Mesenchymal stem cell (in vitro differentiated cells and primary cell): Measurements from ENCODE around the gene DIP2C.

Experiments
- DNase-seq: peaks from one replicate; pipeline ENCODE4 v3.0.0-alpha.2; 2013
- H2AFZ ChIP-seq: one replicate; pipeline ENCODE4 v1.6.1; 2013; ENCODE audit warnings: low read depth, mild to moderate bottlenecking, control low read depth, inconsistent platforms, low read length, moderate library complexity
- H2AK5ac ChIP-seq: 2 replicates; pipeline ENCODE4 v1.6.1; 2013; ENCODE audit warnings: low read length, moderate library complexity, mild to moderate bottlenecking, inconsistent platforms; ENCODE audit not compliant: severe bottlenecking
- H2BK120ac ChIP-seq: one replicate; pipeline ENCODE4 v1.6.1; 2013; ENCODE audit warnings: low read depth, mild to moderate bottlenecking, inconsistent platforms, low read length, moderate library complexity
- H2BK12ac ChIP-seq, 2 experiments: one replicate each; pipeline ENCODE4 v1.6.1; 2013; ENCODE audit warnings: inconsistent platforms in 2 of 2, low read length in 2 of 2, mild to moderate bottlenecking in 2 of 2, moderate library complexity in 2 of 2, control low read depth in 1 of 2
- H2BK15ac ChIP-seq: one replicate; pipeline ENCODE4 v1.6.1; 2013; ENCODE audit warnings: mild to moderate bottlenecking, low read depth, inconsistent platforms; ENCODE audit not compliant: poor library complexity, severe bottlenecking
- H2BK5ac ChIP-seq: 2 replicates; pipeline ENCODE4 v1.6.1; 2013; ENCODE audit warnings: low read depth, mild to moderate bottlenecking, low read length, control low read depth, inconsistent platforms; ENCODE audit not compliant: poor library complexity, severe bottlenecking
- H3K14ac ChIP-seq, 2 experiments: one replicate each; pipeline ENCODE4 v1.6.1; 2013; ENCODE audit warnings: inconsistent platforms in 2 of 2, low read length in 2 of 2, control low read depth in 1 of 2, mild to moderate bottlenecking in 1 of 2, moderate library complexity in 1 of 2
- H3K18ac ChIP-seq, 2 experiments: one replicate each; pipeline ENCODE4 v1.6.1; 2013; ENCODE audit warnings: inconsistent platforms in 2 of 2, low read length in 2 of 2, control low read depth in 1 of 2, low read depth in 1 of 2, mild to moderate bottlenecking in 1 of 2
- H3K23ac ChIP-seq, 2 experiments: one replicate each; pipeline ENCODE4 v1.6.1; 2013; ENCODE audit warnings: inconsistent platforms in 2 of 2, low read length in 2 of 2, mild to moderate bottlenecking in 2 of 2, moderate library complexity in 2 of 2, control low read depth in 1 of 2
- H3K27ac ChIP-seq: 2 replicates; pipeline ENCODE4 v1.5.1; 2013; ENCODE audit warnings: mild to moderate bottlenecking, moderate library complexity, low read length, control low read depth, inconsistent platforms; ENCODE audit not compliant: poor library complexity, severe bottlenecking
- H3K27me3 ChIP-seq, 2 experiments: 2 replicates each; pipeline versions ENCODE4 v1.6.1 to v1.7.0; 2013; ENCODE audit warnings: low read length in 2 of 2, mild to moderate bottlenecking in 2 of 2, moderate library complexity in 2 of 2, control low read depth in 1 of 2, inconsistent platforms in 1 of 2; ENCODE audit not compliant: control insufficient read depth in 1 of 2, insufficient read depth in 1 of 2
- H3K36me3 ChIP-seq, 2 experiments: 2 replicates each; pipeline versions ENCODE4 v1.6.1 to v1.7.0; 2013; ENCODE audit warnings: low read length in 2 of 2, control low read depth in 1 of 2, inconsistent platforms in 1 of 2, low read depth in 1 of 2, mild to moderate bottlenecking in 1 of 2; ENCODE audit not compliant: insufficient read depth in 2 of 2, control insufficient read depth in 1 of 2
- H3K4ac ChIP-seq, 2 experiments: one replicate each; pipeline ENCODE4 v1.6.1; 2013; ENCODE audit warnings: inconsistent platforms in 2 of 2, low read length in 2 of 2, mild to moderate bottlenecking in 2 of 2, moderate library complexity in 2 of 2, control low read depth in 1 of 2, low read depth in 1 of 2
- H3K4me1 ChIP-seq: 2 replicates; pipeline ENCODE4 v1.6.1; 2013; ENCODE audit warnings: low read depth, low read length, control low read depth; ENCODE audit not compliant: control insufficient read depth, insufficient read depth
- H3K4me2 ChIP-seq: 2 replicates; pipeline ENCODE4 v1.6.1; 2013; ENCODE audit warnings: low read length, mild to moderate bottlenecking, inconsistent platforms; ENCODE audit not compliant: poor library complexity, severe bottlenecking
- H3K4me3 ChIP-seq, 2 experiments: 2 replicates each; pipeline versions ENCODE4 v1.5.1 to v1.7.0; 2013; ENCODE audit warnings: low read length in 2 of 2, mild to moderate bottlenecking in 2 of 2, control low read depth in 1 of 2, low read depth in 1 of 2; ENCODE audit not compliant: insufficient read depth in 1 of 2
- H3K79me1 ChIP-seq: replicated peaks from 2 replicates; pipeline ENCODE4 v1.6.1; 2013; ENCODE audit warnings: mild to moderate bottlenecking, control low read depth, low read length, inconsistent platforms; ENCODE audit not compliant: poor library complexity, severe bottlenecking
- H3K9ac ChIP-seq: 2 replicates; pipeline ENCODE4 v1.7.0; 2013; ENCODE audit warnings: mild to moderate bottlenecking, low read length, moderate library complexity
- H3K9me3 ChIP-seq: 2 replicates; pipeline ENCODE4 v1.7.0; 2013; ENCODE audit warnings: mild to moderate bottlenecking, low read length; ENCODE audit not compliant: control insufficient read depth
- H4K8ac ChIP-seq: one replicate; pipeline ENCODE4 v1.6.1; 2013; ENCODE audit warnings: inconsistent platforms, mild to moderate bottlenecking, low read length, moderate library complexity
- H4K91ac ChIP-seq: one replicate; pipeline ENCODE4 v1.6.1; 2013; ENCODE audit warnings: mild to moderate bottlenecking, low read length, inconsistent platforms
- WGBS: methylation state at CpG from one replicate; pipeline ENCODE4 v1.1.7; 2013; ENCODE audit warnings: mixed read lengths; 5-methylcytosine and 5-hydroxymethylcytosine counted together

The DIP2C gene

DNA sequence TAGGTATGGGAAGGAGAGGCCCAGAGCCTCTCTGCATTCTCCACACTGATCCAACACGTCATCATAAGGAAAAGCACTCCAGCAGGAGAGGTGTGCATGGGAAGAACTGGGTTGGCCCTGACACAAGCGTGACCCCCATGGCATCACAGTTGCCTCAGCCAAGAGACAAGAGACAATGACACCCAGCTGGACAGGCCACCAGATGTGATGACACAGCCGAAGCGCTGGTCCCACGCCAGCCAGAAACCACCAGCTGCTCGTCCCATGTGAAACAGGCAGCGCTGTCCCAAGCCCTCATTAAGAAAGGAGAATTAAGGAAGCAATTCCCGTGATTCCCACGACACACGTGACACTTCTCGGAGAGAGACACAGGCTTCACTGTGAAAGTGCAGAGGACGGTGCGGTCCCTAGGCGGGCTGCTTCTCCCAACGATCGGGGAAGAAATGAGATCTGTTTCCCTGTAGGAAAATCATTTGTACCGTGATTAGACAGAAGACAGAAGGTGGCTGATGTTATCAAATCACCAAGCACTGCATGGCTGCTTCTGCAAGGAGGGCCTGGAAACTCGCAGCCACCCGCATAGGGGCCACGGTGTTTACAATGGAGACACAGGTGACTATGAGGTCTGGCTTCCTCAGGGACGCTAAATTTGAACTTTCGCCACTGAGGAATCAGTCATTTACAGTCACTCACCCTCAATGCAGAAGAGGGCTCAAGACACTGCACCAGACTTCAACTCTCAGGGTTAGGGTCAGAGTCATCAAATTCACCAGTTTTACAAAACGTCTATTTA, 74.5 kb downstream of the DIP2C start:
- Histone ChIP-seq H3K4me1 (peaks cover 31% of the 10 kb centered on the region), H3K18ac (peak overlapping the region in 1 of 2 experiments; percentile 34), H2BK12ac (peak overlapping the region in 1 of 2 experiments; percentile 63), H2BK5ac (no peak overlapping the region), H4K91ac (no peak overlapping the region), H3K4ac (peak overlapping the region in 1 of 2 experiments; percentile 30), H3K36me3 (peaks cover 0 to 15% of the 10 kb centered on the region in 2 experiments), H3K14ac (peak overlapping the region in 1 of 2 experiments; percentile 47), H3K27ac (no peak overlapping the region), H3K9ac (no peak overlapping the region), H2AK5ac (no peak overlapping the region), H3K4me2 (no peak overlapping the region), H4K8ac (peak overlapping the region; percentile 22), H3K9me3 (no peaks in the 10 kb centered on the region), H2BK120ac (no peak overlapping the region), H2BK15ac (no peak overlapping the region), H2AFZ (no peak overlapping the region), H3K23ac (no peak overlapping the region), H3K4me3 (peak overlapping the region in 1 of 2 experiments; percentile 7), H3K27me3 (no peaks in the 10 kb centered on the region), H3K79me1 (peaks cover 56% of the 10 kb centered on the region)
- WGBS, result 92% methylated on average over 23 of the region's 23 CpGs
- no peak for DNase-seq

DNA sequence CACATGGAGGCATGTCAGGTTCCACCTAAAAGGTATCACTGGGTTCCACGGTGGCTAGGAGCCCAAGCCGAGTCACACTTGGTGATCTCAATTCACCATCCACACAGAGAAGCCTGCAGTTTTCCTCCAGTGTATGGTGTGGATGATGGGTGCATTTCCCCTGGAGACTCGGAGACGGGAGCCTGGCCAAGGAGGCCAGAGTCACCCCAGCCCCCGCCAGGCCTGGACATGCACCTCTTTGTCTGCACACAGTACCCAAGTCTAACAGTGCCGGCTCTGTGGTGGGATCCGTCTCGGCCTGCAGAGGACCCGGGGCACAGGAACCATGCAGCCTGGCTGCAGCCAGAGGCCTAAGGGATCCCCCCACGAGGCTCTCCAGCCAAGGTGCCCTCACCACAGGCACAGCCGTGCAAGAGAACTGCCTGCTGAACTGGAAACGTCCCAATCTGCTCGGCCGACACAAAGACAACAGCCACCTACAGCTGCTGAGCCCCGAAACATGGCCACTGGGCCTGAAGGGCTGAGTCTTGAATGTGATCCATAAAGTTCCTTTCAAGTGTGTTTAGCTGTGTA, 75.2 kb downstream of the DIP2C start:
- H3K18ac ChIP-seq, result no peak overlapping the region
- WGBS, result 96% methylated on average over 14 of the region's 15 CpGs
- H3K9me3 ChIP-seq, result no peaks in the 10 kb centered on the region
- H3K23ac ChIP-seq, result peak overlapping the region in 1 of 2 experiments; percentile 66
- H3K4me2 ChIP-seq, result no peak overlapping the region
- H2BK12ac ChIP-seq, result no peak overlapping the region
- H2BK5ac ChIP-seq, result no peak overlapping the region
- H4K8ac ChIP-seq, result no peak overlapping the region
- H4K91ac ChIP-seq, result peak overlapping the region; percentile 14
- H3K27me3 ChIP-seq, result no peaks in the 10 kb centered on the region
- H3K27ac ChIP-seq, result no peak overlapping the region
- no peak overlapping the region for H3K9ac ChIP-seq
- no peak overlapping the region for H2BK15ac ChIP-seq
- DNase-seq, result no peak
- H3K4ac ChIP-seq, result no peak overlapping the region
- peaks cover 0 to 15% of the 10 kb centered on the region in 2 experiments for H3K36me3 ChIP-seq
- H2BK120ac ChIP-seq, result no peak overlapping the region
- peaks cover 32% of the 10 kb centered on the region for H3K4me1 ChIP-seq
- peak overlapping the region in 1 of 2 experiments; percentile 0 for H3K14ac ChIP-seq
- H3K79me1 ChIP-seq, result peaks cover 51% of the 10 kb centered on the region
- no peak overlapping the region for H2AFZ ChIP-seq
- no peak overlapping the region for H2AK5ac ChIP-seq
- H3K4me3 ChIP-seq, result no peak overlapping the region

DNA sequence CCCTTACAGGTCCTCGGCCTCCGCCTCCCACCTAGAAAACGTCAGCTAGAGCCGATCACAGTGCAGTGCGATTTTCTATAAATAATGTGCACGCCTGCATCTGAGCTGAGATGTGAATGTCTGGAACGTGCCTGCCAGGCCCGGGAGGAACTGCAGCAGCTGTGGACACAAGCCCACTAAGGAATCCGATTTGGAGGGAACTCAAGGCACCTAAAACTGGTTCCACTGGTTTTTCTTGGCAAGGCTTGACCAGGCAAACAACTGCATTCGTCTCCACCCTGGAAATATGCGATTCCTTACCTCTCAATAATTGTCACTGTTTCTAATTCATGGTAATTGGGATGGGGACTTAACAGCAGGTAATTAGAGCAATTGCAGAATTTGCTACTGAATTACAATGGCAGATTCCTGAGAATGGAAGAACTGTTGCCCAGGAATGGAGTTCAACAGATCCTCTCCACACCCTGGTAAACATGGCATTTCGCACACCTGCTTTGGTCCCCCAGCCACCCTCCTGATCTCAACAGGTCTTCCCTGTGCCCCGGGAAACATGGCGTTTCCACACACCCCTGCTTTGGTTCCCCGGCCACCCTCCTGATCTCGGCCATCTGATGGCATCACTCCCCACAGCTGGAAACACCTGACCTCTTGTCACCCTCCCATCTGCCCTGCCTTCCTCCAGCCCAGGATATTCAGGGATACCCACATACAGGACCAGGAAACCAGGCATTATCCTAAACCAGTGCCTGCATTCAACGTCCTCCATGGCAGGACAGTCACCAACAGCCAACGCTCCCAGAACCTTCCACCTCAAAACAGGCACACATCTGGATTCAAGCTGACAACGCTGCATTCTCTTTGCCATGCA, 76.0 kb downstream of the DIP2C start:
- H3K4me3 ChIP-seq, result no peak overlapping the region
- 97% methylated on average over 19 of the region's 19 CpGs for WGBS
- H3K4me2 ChIP-seq, result no peak overlapping the region
- H3K27ac ChIP-seq, result no peak overlapping the region
- H3K9ac ChIP-seq, result no peak overlapping the region
- no peak overlapping the region for H3K23ac ChIP-seq
- peaks cover 44% of the 10 kb centered on the region for H3K79me1 ChIP-seq
- peaks cover 29% of the 10 kb centered on the region for H3K4me1 ChIP-seq
- peak overlapping the region; percentile 14 for H4K91ac ChIP-seq
- no peak for DNase-seq
- no peak overlapping the region for H2BK12ac ChIP-seq
- H3K27me3 ChIP-seq, result no peaks in the 10 kb centered on the region
- no peak overlapping the region for H4K8ac ChIP-seq
- no peaks in the 10 kb centered on the region for H3K9me3 ChIP-seq
- no peak overlapping the region for H2AFZ ChIP-seq
- no peak overlapping the region for H2BK15ac ChIP-seq
- no peak overlapping the region for H2BK120ac ChIP-seq
- H3K18ac ChIP-seq, result no peak overlapping the region
- H2AK5ac ChIP-seq, result no peak overlapping the region
- no peak overlapping the region for H3K4ac ChIP-seq
- H2BK5ac ChIP-seq, result no peak overlapping the region
- peak overlapping the region in 1 of 2 experiments; percentile 0 for H3K14ac ChIP-seq
- peaks cover 0 to 15% of the 10 kb centered on the region in 2 experiments for H3K36me3 ChIP-seq

DNA sequence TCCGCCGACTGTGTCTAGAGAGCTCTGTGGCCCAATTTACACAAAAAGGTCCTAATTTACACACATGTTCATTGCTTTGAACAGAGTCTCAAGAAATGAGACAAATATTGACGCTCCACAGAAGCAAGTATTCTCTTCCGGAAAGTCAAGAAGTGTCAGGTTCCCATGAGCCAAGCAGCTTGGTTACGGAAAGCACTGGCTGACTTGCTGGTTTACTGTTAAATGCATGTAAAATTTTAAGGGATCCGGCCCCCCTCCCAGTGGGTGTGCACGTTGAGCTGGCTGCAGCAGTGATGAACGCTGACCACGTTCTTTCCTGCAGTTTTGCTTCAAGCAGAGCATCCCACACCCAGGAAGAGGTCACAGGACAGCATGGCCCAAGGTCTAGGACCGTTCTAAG, 76.8 kb downstream of the DIP2C start:
- no peak overlapping the region for H3K18ac ChIP-seq
- no peak overlapping the region for H3K9ac ChIP-seq
- H3K23ac ChIP-seq, result no peak overlapping the region
- no peak overlapping the region for H2BK15ac ChIP-seq
- H3K4me2 ChIP-seq, result no peak overlapping the region
- no peak overlapping the region for H4K8ac ChIP-seq
- H2AK5ac ChIP-seq, result no peak overlapping the region
- no peak overlapping the region for H2AFZ ChIP-seq
- no peak overlapping the region for H3K27ac ChIP-seq
- peaks cover 0 to 15% of the 10 kb centered on the region in 2 experiments for H3K36me3 ChIP-seq
- no peak overlapping the region for H3K4ac ChIP-seq
- 89% methylated on average over 10 of the region's 10 CpGs for WGBS
- H3K79me1 ChIP-seq, result peaks cover 41% of the 10 kb centered on the region
- peaks cover 27% of the 10 kb centered on the region for H3K4me1 ChIP-seq
- no peak overlapping the region for H3K4me3 ChIP-seq
- no peak overlapping the region for H4K91ac ChIP-seq
- H2BK5ac ChIP-seq, result no peak overlapping the region
- DNase-seq, result no peak
- no peak overlapping the region for H3K14ac ChIP-seq
- no peaks in the 10 kb centered on the region for H3K9me3 ChIP-seq
- H3K27me3 ChIP-seq, result no peaks in the 10 kb centered on the region
- H2BK120ac ChIP-seq, result no peak overlapping the region
- H2BK12ac ChIP-seq, result no peak overlapping the region
